Left renal pelvis (tissue), 4 donors: ENCODE results near the gene ARHGEF25. TPM values are rescaled to one million over a fixed set of nuclear protein-coding genes. Genes with fewer than 3 reads are reported as not detected.
A peak's percentile ranks its signal among the peaks of the same experiment; 100 is the strongest.
"Not testable (repeated sequence)": the region's sequence is repeated elsewhere in the genome, so short reads cannot be mapped to it uniquely, and the experiment has no call there.

ENCODE experiments used
- DNase-seq, 4 donors: peaks; one replicate each; pipeline ENCODE4 v3.0.0-alpha.2; 2013; ENCODE audit warnings: low read depth in 4 of 4, low spot score in 3 of 4
- polyA plus RNA-seq, 4 donors: library from polyadenylated mRNA; unstranded; fragments of 120-200 nt; gene quantifications; one replicate each; pipeline ENCODE4 v1.2.1, GENCODE V29; 2013; ENCODE audit not compliant: insufficient read length in 4 of 4

Gene ARHGEF25
- 100 to 1,000 TPM in 1 of 4 donors, 10 to 100 TPM in 3; 33.6 to 101 (median 36.9) TPM for polyA plus RNA-seq

DNA sequence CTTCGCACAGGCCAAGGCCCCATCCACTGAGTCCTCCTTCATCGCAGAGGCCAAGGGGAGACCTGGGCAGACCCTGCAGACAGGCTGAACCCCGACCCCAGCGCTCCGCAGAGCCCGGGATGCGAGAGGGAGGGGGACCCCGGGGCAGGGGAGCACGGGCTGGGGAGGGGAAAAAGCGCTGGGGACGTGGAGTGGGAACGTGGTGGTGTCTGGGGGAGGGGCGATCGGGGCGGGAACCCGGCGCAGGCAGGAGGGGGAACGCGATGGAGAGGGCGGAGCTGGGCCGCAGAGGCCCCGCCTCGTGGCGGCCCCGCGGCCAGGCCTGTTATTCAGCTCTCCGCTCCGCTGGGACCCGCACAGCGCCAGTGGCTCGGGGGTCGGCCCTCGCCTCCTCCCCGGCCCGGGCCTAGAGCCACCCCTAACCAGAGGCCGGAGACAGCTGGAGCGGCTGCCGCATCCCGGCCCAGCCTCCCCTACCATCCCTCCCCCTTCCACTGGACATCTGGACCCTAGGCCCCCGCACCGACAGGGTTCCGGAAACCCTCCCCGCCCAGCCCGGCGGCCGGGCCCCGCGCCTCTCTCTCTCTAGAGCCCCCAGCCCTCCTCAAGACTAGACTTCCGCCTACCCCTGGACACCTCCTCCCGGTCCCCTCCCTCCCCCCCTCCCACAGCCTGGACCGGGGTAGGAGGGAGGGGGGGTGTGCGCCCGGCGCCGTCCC lies at the start of gene ARHGEF25:
Gene ARHGEF25 (plus strand): TSS at position 328 of the 719 bp plus-strand sequence. CDS start 460 bp downstream, outside the sequence.
- peak in 1 of 4 donors; percentile 48 for DNase-seq

DNA sequence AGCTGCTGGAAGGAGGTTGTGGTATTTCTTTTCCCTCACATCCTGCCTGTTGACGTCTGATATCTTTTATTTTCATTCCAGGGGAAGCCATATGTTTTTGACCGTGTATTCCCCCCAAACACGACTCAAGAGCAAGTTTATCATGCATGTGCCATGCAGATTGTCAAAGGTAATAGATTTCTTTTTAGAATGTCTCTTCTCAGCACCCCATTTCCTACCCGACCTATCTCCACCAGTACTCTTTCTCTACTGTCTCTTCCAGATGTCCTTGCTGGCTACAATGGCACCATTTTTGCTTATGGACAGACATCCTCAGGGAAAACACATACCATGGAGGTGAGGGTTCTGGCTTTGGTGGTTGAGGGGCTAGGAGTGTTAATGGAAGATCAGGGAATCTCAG lies 47.9 kb upstream of the ARHGEF25 start:
- no peak for DNase-seq

DNA sequence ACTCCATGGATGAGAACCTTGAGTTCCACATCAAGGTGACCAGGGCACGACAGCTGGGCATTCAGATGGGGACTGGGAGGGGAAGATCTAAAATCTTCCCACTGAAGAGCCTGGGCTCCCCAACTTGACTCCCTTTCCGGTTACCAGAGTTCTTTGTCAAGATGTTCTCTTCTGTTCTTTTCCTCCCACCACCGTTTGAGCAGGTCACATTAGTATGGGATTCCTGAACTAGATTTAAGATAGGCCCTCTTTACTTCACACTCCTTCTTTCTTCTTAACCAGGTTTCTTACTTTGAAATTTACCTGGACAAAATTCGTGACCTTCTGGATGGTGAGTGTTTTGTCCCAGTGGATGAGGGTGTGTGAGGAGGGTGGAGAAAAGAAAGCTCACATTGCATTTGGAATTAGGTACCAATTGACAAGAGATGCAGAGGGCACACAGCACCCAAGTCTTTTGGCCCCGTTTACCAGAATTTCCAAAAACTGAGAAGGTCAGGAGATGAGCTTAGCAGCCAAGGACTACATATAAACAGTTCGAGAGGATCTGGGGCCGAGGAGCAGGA lies 47.0 kb upstream of the ARHGEF25 start:
- no peak for DNase-seq

DNA sequence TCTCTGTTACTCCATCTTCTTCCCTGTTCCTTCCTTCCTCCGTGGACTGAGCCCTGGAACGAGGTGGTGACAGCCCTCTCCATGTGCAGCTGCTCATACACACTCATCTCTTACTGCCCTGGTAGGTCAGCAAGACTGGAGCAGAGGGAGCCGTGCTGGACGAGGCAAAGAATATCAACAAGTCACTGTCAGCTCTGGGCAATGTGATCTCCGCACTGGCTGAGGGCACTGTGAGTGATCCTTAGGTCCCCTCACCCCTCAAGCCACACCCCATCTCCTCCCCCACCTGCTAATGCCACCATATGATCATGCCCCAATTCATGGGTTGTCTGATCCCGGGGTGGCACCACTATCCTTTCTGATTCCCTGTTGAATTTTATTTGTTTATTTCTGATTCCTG lies 42.4 kb upstream of the ARHGEF25 start:
- no peak for DNase-seq

DNA sequence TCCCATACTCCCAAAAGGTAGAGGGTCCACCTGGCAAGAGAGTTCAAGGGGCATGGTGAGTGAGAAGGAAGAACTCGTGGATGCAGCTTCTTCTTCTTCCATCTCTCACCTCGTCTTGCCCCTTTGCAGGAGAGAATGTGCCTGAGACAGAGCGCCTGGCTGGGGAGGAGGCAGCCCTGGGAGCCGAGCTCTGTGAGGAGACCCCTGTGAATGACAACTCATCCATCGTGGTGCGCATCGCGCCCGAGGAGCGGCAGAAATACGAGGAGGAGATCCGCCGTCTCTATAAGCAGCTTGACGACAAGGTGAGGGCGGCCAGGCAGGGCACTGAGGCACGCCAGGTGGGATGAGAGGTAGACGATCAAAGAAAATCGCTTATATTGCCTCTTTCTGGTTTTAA lies 41.4 kb upstream of the ARHGEF25 start:
- no peak for DNase-seq

DNA sequence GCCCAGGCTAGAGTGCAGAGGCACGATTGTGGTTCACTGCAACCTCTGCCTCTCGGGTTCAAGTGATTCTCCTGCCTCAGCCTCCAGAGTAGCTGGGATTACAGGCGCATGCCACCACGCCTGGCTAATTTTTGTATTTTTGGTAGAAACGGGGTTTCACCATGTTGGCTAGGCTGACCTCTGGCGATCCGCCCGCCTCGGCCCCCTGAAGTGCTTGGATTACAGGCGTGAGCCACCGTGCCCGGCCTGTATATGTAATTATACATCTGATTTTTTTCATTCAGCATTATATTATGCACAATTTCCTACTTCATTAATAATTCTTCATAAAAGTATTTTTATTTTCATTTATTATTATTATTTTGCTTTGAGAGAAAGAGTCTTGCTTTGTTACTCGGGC lies 40.8 kb upstream of the ARHGEF25 start:
- DNase-seq, result not testable (repeated sequence)

DNA sequence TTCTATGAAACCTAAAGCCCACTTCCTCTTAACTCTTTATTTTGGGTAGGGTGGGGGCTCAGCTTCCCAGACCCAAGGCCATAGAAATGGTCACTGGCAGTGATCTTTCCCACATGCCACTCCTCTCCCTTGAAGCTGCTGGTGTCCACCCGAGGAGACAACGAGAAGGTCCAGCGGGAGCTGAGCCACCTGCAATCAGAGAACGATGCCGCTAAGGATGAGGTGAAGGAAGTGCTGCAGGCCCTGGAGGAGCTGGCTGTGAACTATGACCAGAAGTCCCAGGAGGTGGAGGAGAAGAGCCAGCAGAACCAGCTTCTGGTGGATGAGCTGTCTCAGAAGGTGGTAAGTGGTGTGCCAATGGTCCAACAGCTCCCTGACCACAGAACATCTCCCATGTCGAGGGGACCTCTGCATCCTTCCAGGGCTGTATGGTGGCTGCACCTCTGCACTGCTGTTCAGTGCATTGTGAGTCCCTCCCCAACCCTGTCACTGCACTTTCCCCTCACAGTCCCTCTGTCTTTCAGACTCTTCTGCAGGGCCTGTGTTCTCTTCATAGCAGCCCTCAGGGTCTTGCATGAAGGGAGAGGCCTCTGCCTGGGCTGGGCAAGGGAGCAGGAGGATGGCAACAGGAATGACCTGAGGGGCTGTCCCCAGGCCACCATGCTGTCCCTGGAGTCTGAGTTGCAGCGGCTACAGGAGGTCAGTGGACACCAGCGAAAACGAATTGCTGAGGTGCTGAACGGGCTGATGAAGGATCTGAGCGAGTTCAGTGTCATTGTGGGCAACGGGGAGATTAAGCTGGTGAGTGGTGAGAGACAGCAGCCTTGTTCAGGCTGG lies 39.1 kb upstream of the ARHGEF25 start:
- no peak for DNase-seq

DNA sequence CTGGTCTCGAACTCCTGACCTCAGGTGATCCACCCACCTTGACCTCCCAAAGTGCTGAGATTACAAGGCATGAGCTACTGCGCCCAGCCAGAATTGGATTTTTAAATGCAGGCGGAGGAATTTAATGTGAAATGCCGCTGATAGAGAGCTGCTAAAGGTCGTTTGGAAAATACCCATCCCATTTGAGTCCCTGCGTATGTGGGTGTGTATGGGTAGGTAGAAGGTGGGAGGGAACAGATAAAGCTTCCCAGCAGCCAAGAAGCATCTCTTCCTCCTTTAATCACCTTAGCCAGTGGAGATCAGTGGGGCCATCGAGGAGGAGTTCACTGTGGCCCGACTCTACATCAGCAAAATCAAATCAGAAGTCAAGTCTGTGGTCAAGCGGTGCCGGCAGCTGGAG lies 36.4 kb upstream of the ARHGEF25 start:
- DNase-seq, result no peak

DNA sequence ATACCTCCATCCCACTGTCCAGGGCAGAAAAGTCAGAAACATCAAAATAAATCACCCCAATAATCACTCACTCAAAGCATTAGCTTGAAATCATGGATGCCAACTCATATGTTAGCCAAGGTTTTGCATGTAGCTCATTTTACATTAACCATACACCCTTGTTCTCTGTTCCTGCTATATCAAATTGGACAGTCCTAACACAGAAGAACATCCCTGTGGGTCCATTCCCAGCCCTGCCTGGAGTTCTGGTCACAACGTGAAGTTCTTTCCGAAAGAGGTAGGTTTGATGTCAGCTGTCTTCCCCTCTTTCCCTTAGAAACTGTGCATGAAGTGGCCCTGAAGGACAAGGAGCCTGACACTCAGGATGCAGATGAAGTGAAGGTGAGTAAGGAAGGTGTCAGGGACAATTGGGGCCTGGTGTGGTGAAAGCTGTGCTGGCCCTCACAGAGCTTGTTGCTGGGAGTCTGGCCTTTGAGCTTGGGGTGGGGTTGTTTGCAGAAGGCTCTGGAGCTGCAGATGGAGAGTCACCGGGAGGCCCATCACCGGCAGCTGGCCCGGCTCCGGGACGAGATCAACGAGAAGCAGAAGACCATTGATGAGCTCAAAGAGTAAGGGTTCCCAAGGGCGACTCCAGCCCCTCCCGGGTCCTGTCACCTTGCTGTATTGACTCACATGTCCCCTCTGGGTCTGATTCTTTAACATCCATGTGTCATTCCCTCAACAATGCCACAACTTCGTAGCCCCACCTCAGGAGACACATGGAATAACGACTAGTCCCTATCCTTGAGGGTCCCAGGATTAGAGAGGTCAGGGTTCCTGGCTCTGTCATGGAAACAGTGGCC lies 35.2 kb upstream of the ARHGEF25 start:
- no peak for DNase-seq

DNA sequence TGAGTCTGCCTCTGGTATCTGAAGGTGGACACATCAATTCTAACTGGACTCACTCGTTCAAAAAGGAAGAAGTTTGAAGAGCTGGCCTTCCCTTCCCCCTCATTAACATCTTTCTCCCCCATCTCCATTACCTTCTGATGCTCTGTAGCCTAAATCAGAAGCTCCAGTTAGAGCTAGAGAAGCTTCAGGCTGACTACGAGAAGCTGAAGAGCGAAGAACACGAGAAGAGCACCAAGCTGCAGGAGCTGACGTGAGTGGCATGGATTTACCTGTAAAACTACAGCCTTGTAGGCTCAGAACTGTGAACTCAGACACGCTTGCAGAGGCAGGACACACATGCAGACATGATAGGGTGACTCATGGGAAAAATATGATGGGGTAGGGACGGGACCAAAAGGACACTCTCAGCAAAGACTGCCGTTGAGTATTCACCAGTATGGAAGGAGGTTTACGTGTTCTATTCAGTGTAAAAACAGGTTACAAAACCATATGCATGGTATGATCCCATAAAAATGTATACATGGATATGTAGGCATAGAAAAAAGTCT lies 34.5 kb upstream of the ARHGEF25 start:
- DNase-seq, result no peak

DNA sequence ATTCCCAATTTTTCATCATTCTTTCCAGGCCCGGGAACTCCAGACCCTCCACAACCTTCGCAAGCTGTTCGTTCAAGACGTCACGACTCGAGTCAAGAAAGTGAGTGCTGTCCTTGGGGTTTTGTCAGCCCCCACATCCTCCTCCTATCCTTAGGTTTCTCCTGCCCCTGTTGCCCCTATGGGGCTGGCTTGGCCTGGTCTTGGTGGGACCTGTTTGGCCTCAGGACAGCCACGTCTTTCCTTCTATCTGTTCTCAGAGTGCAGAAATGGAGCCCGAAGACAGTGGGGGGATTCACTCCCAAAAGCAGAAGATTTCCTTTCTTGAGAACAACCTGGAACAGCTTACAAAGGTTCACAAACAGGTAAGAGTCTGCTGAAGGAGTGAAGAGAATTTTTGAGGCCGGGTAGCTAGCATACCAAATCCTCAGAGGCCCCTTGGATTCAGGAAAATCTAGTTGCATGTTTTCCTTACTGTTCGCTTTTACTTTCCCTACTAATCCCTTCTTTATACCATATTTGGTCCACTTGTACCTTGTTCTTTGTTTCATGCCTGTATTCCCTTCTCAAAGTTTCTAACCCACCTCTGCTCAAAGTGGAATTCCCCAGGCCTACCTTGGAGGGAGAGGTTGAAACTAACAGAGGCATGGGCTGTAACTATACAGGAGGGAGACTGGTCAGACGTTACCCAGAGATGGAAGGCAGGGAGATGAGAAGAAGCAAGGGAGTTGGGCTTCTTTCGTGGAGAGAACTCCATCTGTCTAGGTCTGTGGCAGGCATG lies 33.1 kb upstream of the ARHGEF25 start:
- DNase-seq, result no peak

DNA sequence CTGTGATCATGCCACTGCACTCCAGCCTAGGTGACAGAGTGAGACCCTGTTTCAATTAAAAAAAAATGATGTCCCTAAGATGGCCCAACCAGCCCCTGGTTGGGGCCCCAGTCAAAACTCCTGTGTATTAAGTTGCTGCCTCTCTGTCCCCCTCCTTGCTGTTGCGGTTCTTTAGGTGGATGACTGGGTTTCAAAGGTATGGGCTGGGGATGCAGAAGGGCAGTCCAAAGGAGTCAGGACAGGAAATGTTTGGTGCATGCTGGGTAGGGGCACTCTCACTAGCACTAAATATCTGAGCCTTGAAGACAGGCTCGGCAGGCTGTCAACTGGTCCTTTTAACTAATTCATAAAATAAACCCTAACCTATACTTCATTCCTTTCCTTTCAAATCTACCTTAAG lies 32.2 kb upstream of the ARHGEF25 start:
- DNase-seq, result no peak

DNA sequence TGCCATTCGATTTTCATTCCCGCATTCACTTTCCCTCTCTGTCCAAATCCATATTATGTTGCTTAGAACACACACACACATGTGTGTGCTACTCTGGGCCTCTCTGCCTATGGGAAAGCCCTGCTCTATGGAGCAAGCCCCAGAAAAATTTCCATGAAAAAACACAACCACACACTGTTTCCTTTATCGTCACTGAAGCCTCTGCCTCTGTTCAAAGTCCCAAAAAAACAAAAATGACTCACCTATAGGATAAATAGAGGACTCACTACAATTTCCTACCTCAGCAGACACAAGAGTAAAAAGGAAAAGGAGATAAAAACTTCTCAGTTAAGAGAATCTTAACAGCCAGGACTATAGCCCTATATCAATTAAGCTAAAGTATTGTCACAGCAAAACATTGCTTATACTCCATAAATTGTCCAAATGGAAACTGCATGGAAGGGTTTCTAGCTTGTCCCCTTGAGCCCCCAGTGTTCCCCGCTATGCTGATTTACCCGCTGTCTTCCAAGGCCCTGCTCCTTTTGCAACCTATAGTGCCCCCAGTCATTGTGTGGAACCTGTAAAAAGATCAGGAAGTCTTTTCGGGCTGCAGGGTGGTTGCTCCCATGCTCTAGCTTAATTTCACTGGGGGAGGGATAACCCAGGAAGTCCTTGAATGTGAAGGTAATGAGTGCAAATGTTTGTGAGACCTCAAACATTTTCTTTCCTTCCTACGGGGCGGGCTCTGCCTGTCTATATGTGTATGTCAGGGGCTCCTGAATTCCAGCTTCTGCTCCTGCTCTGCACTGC lies 31.4 kb upstream of the ARHGEF25 start:
- no peak for DNase-seq

DNA sequence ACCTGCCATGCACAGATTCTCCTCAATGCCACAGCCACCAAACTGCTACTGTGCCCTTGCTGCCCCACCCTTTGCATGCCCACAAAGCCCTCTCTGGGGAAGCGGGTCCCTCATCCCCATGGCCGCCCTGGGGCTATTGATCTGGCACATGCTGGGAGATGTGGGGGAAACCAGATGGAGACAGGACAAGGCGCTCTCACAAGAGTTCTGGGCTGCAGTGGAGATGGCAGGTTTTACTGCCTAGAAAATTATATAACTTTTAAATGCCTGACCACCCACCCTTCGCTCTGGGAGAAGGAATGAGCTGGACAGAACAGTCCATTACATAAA lies 30.8 kb upstream of the ARHGEF25 start:
- no peak for DNase-seq

DNA sequence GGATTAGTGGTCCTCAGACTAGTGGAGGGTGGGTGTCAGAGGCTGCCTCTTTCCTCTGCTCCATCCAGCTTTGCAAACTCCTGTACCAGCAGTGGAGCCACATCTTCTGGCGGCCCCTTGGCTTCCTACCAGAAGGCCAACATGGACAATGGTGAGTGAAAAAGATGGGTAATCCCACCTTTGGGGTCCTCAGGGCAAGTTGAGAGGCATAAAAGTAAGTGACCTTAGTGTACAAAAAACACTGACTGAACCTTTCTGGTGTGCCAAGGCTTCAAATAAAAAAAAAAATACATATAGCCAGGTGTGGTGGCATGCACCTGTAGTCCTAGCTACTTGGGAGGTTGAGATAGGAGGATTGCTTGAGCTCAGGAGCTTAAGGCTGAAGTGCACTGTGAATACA lies 29.4 kb upstream of the ARHGEF25 start:
- DNase-seq, result no peak

DNA sequence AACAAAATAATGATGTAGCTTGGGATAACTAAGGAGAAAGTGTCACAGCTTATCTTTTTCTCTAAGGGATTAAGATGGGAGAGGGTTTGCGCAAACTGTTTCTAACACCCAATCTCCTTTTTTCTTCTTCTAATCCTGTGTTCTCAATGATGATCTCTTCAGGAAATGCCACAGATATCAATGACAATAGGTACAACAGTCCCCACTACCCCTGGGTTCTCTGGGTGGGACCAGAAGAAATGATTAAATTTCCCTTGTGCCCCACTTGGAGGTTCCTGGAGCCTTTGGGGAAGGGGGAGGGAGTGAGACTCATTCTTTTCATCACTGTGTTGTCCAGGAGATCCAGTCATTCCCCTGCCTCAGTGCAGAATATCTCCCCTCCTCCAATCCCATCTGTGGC lies 28.8 kb upstream of the ARHGEF25 start:
- DNase-seq, result no peak

DNA sequence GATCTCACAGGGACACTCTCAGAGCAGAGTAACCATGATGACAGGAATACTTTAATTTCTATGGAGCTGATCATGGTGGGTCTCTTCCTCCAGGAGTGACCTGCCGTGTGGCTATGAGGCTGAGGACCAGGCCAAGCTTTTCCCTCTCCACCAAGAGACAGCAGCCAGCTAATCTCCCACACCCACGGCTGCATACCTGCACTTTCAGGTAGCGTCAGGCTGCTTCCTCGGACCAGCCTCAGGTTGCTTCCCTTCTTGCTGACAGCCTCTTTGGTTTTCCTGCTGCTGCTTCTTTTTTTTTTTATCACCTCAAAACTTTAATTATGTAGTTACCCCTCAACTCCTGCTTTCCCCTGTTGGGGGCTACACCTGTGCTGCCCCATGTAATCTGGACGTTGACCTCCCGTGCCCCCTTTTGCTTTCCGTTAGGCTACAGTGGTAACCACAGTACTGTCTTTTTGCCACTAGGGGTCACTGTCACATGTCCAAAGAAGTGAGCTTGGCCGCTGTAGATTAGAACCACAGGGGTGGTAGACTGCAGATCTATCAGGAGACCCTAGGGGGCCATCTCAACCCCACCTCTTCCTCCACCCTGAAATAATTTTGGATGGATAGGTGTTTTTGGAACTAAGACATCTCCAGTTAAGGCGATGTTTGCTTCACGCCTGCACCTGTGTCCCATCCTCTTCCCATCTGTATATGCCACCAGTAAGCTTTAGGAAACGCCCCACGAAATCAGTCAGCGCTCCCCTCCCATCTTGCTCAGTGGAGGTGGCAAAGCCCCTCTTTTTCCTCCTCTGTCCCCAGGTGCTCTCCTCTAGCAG lies 28.0 kb upstream of the ARHGEF25 start:
- peak in 3 of 4 donors; percentile 52 to 69 (median 59) for DNase-seq

DNA sequence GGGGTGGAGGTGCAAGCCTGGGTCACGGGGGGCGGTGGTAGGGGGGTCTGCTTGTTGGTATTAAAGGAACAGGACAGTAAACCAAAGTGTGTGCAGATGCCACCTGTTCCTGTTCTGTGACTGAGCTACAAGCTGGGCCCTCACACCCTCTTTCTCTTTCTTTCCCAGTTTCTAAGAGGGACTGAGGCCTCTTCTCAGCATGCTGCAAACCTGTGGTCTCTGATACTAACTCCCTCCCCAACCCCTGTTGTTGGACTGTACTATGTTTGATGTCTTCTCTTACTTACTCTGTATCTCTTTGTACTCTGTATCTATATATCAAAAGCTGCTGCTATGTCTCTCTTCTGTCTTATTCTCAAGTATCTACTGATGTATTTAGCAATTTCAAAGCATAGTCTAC lies 27.2 kb upstream of the ARHGEF25 start:
- DNase-seq, result no peak
